DND-41 (cell line): ENCODE results near the gene LRP6.

Source experiments
- ATAC-seq: fragments of 200-7000 bp; cut with Tn5 transposase; 3 replicates; pipeline ENCODE4 v1.9.1; 2021; ENCODE audit warnings: low read depth; ENCODE audit not compliant: insufficient read depth
- DNase-seq: peaks from one replicate; pipeline ENCODE4 v3.0.0-alpha.2; 2020
- H2AFZ ChIP-seq: 2 replicates; pipeline ENCODE4 v1.6.0; 2012; ENCODE audit warnings: low read depth, low read length
- H3K27ac ChIP-seq: 2 replicates; pipeline ENCODE4 v1.5.1; 2012; ENCODE audit warnings: low read length, inconsistent platforms
- H3K27me3 ChIP-seq: fragments of 200-600 bp; sonication (generic); 2 replicates; pipeline ENCODE4 v1.6.0; 2012; ENCODE audit warnings: low read length, mild to moderate bottlenecking, inconsistent platforms; ENCODE audit not compliant: insufficient read depth, poor library complexity
- H3K36me3 ChIP-seq: 2 replicates; pipeline ENCODE4 v1.5.1; 2012; ENCODE audit warnings: low read length, inconsistent platforms; ENCODE audit not compliant: insufficient read depth
- H3K4me1 ChIP-seq: 2 replicates; pipeline ENCODE4 v1.5.1; 2012; ENCODE audit warnings: mild to moderate bottlenecking, low read length; ENCODE audit not compliant: insufficient read depth
- H3K4me2 ChIP-seq: 2 replicates; pipeline ENCODE4 v1.6.0; 2012; ENCODE audit warnings: mild to moderate bottlenecking, moderate library complexity, low read length, inconsistent platforms; ENCODE audit not compliant: insufficient read depth
- H3K4me3 ChIP-seq, 2 experiments: fragments of 200-600 bp in 1 of 2; shearing (Covaris generic) in 1 of 2; 2 replicates each; pipeline ENCODE4 v1.5.1; 2012 to 2016; ENCODE audit warnings: inconsistent platforms in 2 of 2, low read length in 2 of 2, mild to moderate bottlenecking in 2 of 2, low read depth in 1 of 2, moderate library complexity in 1 of 2
- H3K79me2 ChIP-seq: 2 replicates; pipeline ENCODE4 v1.6.0; 2012; ENCODE audit warnings: low read length, inconsistent platforms; ENCODE audit not compliant: insufficient read depth
- H3K9ac ChIP-seq: 2 replicates; pipeline ENCODE4 v1.6.0; 2012; ENCODE audit warnings: low read depth, mild to moderate bottlenecking, inconsistent platforms, low read length, moderate library complexity
- H3K9me3 ChIP-seq: 2 replicates; pipeline ENCODE4 v1.5.1; 2012; ENCODE audit warnings: low read length, moderate library complexity, mild to moderate bottlenecking, inconsistent platforms; ENCODE audit not compliant: insufficient read depth, severe bottlenecking
- H4K20me1 ChIP-seq: 2 replicates; pipeline ENCODE4 v1.6.0; 2012; ENCODE audit warnings: low read length; ENCODE audit not compliant: insufficient read depth
- CTCF ChIP-seq: IDR thresholded peaks from 2 replicates; pipeline ENCODE4 v1.5.1; 2012; ENCODE audit warnings: borderline replicate concordance, low read length, moderate library complexity, mild to moderate bottlenecking; ENCODE audit not compliant: poor library complexity, severe bottlenecking; ENCODE audit errors: extremely low read depth
- EZH2 ChIP-seq: IDR thresholded peaks from 3 replicates; pipeline ENCODE4 v1.6.1; 2012; ENCODE audit warnings: borderline replicate concordance, low read depth, mild to moderate bottlenecking, moderate library complexity, low read length, inconsistent platforms; ENCODE audit not compliant: severe bottlenecking

LRP6 gene

GRCh38 chr12:12138203-12139154 is 128.4 kb downstream of the LRP6 start:
- Histone ChIP-seq H2AFZ (no peak overlapping the region), H3K4me1 (no peaks in the 10 kb centered on the region), H3K9ac (no peak overlapping the region), H3K27me3 (no peaks in the 10 kb centered on the region), H3K4me3 (no peak overlapping the region), H3K79me2 (no peaks in the 10 kb centered on the region), H3K9me3 (no peaks in the 10 kb centered on the region), H4K20me1 (no peaks in the 10 kb centered on the region), H3K4me2 (no peak overlapping the region), H3K36me3 (peaks cover 4% of the 10 kb centered on the region; the same call in 1 of the 2 replicates), H3K27ac (no peak overlapping the region)
- DNase-seq, result no peak
- no peak for TF ChIP-seq EZH2
- TF ChIP-seq CTCF, result no peak
- ATAC-seq, result no peak

GRCh38 chr12:12133785-12134184 is 133.1 kb downstream of the LRP6 start:
- Histone ChIP-seq H3K4me3 (no peak overlapping the region), H3K4me1 (no peaks in the 10 kb centered on the region), H3K9me3 (no peaks in the 10 kb centered on the region), H3K9ac (no peak overlapping the region), H2AFZ (no peak overlapping the region), H3K4me2 (no peak overlapping the region), H3K27me3 (no peaks in the 10 kb centered on the region), H3K79me2 (no peaks in the 10 kb centered on the region), H3K27ac (no peak overlapping the region), H3K36me3 (peaks cover 4% of the 10 kb centered on the region; the same call in 1 of the 2 replicates), H4K20me1 (no peaks in the 10 kb centered on the region)
- no peak for ATAC-seq
- no peak for DNase-seq
- TF ChIP-seq CTCF (no peak), EZH2 (no peak)

- Histone ChIP-seq H2AFZ (no peak overlapping the region), H3K9ac (no peak overlapping the region), H3K4me3 (no peak overlapping the region), H4K20me1 (no peaks in the 10 kb centered on the region), H3K9me3 (no peaks in the 10 kb centered on the region), H3K4me2 (no peak overlapping the region), H3K27me3 (no peaks in the 10 kb centered on the region), H3K4me1 (no peaks in the 10 kb centered on the region), H3K36me3 (peaks cover 2% of the 10 kb centered on the region; the same call in 1 of the 2 replicates), H3K27ac (no peak overlapping the region), H3K79me2 (no peaks in the 10 kb centered on the region)
- no peak for DNase-seq
- ATAC-seq, result no peak
- TF ChIP-seq EZH2 (no peak), CTCF (no peak)
Observed at GRCh38 chr12:12133259-12133658, 133.6 kb downstream of the LRP6 start.

- no peak overlapping the region for H3K4me2 ChIP-seq
- no peak for ATAC-seq
Observed at GRCh38 chr12:12128670-12129069, 138.2 kb downstream of the LRP6 start.

More at GRCh38 chr12:12128670-12129069, 138.2 kb downstream of the LRP6 start:
- H3K79me2 ChIP-seq, result no peaks in the 10 kb centered on the region
- no peaks in the 10 kb centered on the region for H3K4me1 ChIP-seq
- H3K27ac ChIP-seq, result no peak overlapping the region
- H3K4me3 ChIP-seq, result no peak overlapping the region
- H3K27me3 ChIP-seq, result no peaks in the 10 kb centered on the region
- TF ChIP-seq CTCF, result no peak
- TF ChIP-seq EZH2, result no peak
- H4K20me1 ChIP-seq, result no peaks in the 10 kb centered on the region
- no peak overlapping the region for H2AFZ ChIP-seq
- no peaks in the 10 kb centered on the region for H3K9me3 ChIP-seq
- no peak overlapping the region for H3K9ac ChIP-seq
- peaks cover 20% of the 10 kb centered on the region; the same call in 1 of the 2 replicates for H3K36me3 ChIP-seq
- no peak for DNase-seq
